ENCODE data around the gene POU2F1.

Gene POU2F1

DNA sequence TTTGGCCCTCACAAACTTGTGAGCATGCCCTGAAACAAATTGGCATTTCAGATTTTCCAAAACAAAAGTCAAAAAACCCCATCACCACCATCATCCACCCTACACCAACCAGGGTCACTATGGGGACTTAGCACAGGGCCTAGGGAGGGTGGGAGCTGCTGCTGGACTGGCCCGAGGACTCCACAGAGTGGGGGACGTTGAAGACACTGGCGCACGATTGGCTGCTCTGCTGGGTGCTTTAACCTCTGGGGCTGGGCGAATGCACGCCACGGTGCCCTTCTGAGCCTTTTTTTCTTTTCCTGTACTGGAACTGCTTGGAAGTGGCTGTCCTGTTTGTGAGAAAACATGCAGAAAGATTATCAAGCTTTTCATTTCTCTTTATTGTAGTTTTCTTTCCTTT is 204.8 kb downstream of the POU2F1 start:
- H3K36me3 Mint-ChIP-seq (ENCODE audit: low read depth) = peaks cover 4% of the 10 kb centered on the region
- ATAC-seq = no peak
- H3K27ac Mint-ChIP-seq = no peak overlapping the region
- H3K27me3 Mint-ChIP-seq = no peaks in the 10 kb centered on the region
- DNase-seq = no peak
- H3K9me3 Mint-ChIP-seq = no peaks in the 10 kb centered on the region
- H3K4me3 Mint-ChIP-seq = no peak overlapping the region
- H3K4me1 Mint-ChIP-seq = peaks cover 21% of the 10 kb centered on the region

DNA sequence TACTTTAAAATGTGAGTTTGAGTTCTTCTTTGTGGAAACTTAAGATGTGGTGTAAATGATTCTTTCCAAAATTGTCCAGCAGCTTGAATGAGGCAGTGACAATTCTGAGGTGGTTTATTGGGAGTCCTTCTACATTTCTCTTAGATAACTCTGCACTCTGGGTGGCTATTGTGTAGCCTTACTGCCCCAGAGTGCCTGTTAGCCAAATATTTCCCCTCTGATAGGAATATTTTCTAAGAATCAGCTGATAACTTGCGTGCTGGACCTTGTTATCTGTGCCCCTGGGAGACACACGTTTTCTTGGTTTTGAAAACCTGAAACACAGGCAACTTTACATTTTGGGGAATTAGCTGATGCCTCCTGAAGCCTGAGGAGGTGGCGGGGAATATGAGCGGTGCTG is 206.0 kb downstream of the POU2F1 start:
- no peak overlapping the region for H3K4me3 Mint-ChIP-seq
- H3K4me1 Mint-ChIP-seq = peaks cover 30% of the 10 kb centered on the region
- no peaks in the 10 kb centered on the region for H3K9me3 Mint-ChIP-seq
- H3K36me3 Mint-ChIP-seq (ENCODE audit: low read depth) = peaks cover 10% of the 10 kb centered on the region
- DNase-seq (no peak), ATAC-seq (no peak)
- no peaks in the 10 kb centered on the region for H3K27me3 Mint-ChIP-seq
- no peak overlapping the region for H3K27ac Mint-ChIP-seq

DNA sequence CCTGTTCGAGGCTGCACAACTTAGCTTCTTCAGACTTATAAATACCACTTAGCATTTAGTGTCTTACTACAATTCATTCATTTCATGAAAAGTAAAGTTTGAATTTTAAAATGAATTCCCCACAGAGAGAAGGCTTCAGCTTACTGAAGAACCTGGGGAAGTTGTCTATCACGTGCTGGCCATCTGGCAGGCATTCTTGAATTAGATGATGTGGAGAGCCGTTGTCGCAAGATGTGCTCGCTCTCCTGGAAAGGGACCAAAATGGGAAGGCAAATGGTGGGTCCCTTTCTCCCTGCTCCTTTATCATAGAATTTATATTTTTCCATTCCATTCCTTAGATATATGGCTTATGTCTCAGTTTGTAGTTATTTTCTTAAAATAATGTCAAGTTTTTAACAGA is 207.2 kb downstream of the POU2F1 start:
- no peaks in the 10 kb centered on the region for H3K9me3 Mint-ChIP-seq
- peak overlapping the region; percentile 41 for H3K27ac Mint-ChIP-seq
- H3K4me3 Mint-ChIP-seq = no peak overlapping the region
- H3K36me3 Mint-ChIP-seq (ENCODE audit: low read depth) = peaks cover 13% of the 10 kb centered on the region
- DNase-seq = no peak
- H3K4me1 Mint-ChIP-seq = peaks cover 32% of the 10 kb centered on the region
- ATAC-seq = no peak
- H3K27me3 Mint-ChIP-seq = no peaks in the 10 kb centered on the region

DNA sequence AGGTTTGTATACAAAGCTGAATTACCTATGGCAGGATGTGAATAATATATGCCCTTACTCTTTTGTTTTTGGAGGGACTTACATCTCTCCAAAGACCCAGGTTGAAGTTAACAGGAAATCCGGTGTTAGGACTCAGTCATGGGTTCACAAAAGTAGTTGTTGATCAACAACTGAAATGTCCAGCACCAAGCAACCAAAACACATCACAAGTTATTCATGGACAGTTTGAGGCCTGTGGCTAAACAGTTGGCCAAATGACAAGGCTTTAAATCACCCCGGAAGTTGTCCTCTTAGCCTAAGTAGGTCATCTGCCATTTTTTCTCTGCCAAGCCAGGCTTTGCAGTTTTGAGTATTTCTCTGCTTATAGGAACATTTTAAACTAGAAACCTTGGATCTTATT is 207.7 kb downstream of the POU2F1 start:
- H3K27me3 Mint-ChIP-seq = no peaks in the 10 kb centered on the region
- no peaks in the 10 kb centered on the region for H3K9me3 Mint-ChIP-seq
- no peak for ATAC-seq
- peaks cover 32% of the 10 kb centered on the region for H3K4me1 Mint-ChIP-seq
- no peak overlapping the region for H3K4me3 Mint-ChIP-seq
- no peak for DNase-seq
- peak overlapping the region; percentile 41 for H3K27ac Mint-ChIP-seq
- H3K36me3 Mint-ChIP-seq (ENCODE audit: low read depth) = peaks cover 13% of the 10 kb centered on the region

DNA sequence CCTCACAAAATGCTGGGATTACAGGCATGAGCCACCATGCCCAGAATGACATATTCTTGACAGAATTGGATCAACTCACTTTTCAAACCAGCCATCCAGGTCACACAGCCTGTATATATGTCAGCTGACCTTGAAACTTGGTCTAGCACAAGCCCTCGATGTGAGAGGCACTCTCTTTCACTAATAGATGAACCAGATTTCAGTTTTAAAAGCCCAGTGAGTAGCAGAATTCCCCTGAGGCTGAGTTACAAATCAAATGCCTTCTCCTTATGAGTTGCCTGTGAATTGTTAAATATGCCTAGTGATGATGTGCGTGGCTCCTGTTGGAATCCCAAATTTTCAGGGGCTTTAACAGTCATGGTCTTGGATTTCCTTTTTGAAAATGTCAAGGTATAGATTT is 208.9 kb downstream of the POU2F1 start:
- Mint-ChIP-seq H3K4me3 (no peak overlapping the region), H3K4me1 (peaks cover 34% of the 10 kb centered on the region), H3K27ac (peak overlapping the region; percentile 52), H3K9me3 (no peaks in the 10 kb centered on the region), H3K36me3 (ENCODE audit: low read depth) (peaks cover 19% of the 10 kb centered on the region), H3K27me3 (no peaks in the 10 kb centered on the region)
- no peak for DNase-seq
- no peak for ATAC-seq

DNA sequence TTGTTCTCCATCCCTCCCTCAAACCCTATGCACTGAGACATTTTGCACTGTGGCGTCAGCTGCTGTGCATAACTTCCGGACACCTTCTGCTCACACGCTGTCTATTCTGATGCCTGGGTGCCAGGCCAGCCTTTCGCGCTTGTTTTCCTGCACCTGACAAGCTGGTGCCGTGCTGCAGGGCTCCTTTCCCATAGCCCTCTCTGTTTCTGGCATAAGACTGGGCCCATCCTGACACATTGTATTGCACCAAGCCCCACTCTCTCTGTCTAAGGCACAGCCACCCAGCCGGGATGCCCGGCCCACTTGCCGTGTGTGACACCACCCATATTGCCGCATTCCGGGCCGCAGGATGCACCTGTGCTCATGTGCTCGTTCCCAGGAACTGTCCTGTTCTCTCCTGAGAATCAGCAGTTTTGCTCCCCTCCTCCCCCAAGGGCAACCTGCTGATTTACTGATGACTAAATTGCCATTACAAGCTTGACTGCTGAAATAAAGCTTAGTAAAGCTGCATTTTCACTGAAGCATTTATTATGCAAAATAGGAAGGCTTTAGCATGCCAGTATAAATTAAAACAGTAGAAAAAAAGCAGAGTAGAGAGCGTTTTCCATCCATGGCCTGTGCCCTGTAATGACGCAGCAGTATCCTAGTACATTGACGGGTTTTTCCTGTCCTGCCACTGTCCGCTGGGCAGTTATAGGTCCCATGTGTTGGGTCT is 209.6 kb downstream of the POU2F1 start:
- Mint-ChIP-seq H3K4me1 (peaks cover 35% of the 10 kb centered on the region), H3K4me3 (no peak overlapping the region), H3K27me3 (no peaks in the 10 kb centered on the region), H3K27ac (peak overlapping the region; percentile 52), H3K9me3 (no peaks in the 10 kb centered on the region), H3K36me3 (ENCODE audit: low read depth) (peaks cover 19% of the 10 kb centered on the region)
- peak; percentile 2 for ATAC-seq
- no peak for DNase-seq

DNA sequence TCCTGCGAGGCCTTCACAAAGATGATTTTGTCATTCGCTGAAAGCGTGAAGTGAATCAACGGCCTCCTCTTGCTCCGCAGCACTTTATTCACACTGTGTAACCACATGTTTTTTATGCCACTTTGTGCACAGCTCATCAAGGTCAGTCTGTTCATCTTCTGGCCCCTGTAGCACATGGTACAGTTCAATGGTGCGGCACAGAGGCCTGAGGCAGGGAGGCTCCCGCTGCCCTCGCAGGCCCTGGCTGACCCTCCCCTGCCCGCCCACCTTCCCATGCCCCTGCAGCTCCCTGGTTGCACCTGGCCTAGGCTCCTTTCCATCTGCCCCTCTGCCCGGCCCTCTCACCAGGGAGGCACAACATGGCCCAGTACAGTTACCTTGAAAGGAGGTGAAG is 210.2 kb downstream of the POU2F1 start:
- H3K9me3 Mint-ChIP-seq = no peaks in the 10 kb centered on the region
- H3K27me3 Mint-ChIP-seq = no peaks in the 10 kb centered on the region
- ATAC-seq (peak; percentile 17), DNase-seq (no peak)
- peaks cover 39% of the 10 kb centered on the region for H3K4me1 Mint-ChIP-seq
- H3K36me3 Mint-ChIP-seq (ENCODE audit: low read depth) = peaks cover 23% of the 10 kb centered on the region
- H3K4me3 Mint-ChIP-seq = no peak overlapping the region
- peak overlapping the region; percentile 78 for H3K27ac Mint-ChIP-seq

DNA sequence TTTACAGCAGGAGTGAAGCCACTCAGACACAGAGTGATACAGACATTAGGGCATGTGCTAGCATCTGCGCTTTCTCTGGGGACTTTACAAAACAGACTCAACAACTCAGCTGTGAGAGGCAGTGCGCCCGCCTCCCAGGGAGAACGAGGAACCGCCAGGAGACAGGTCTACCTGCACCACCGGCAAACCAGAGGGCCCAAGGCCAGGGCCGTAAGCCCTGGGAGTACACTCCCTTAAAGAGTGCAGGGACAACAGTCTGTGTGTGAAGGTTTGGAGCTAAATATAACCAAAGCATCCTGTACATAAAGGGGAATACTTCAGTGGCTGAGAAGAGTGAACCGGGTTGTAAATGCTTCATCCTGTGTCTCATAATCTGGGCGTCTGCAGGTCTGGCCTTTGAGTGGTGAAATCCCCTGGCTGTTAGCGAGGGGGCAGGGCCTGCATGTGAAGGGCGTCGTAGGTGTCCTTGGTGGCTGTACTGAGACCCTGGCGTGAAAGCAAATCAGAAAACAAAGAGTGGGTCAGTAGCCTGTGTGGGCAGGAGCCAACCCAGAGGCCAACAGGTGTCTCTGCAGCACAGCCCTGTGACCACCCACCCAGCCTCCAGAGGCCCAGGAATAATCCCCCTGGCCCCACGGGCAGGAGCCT is 210.7 kb downstream of the POU2F1 start:
- ATAC-seq (no peak), DNase-seq (no peak)
- Mint-ChIP-seq H3K4me1 (peaks cover 45% of the 10 kb centered on the region), H3K27ac (peak overlapping the region; percentile 78), H3K4me3 (no peak overlapping the region), H3K36me3 (ENCODE audit: low read depth) (peaks cover 29% of the 10 kb centered on the region), H3K27me3 (no peaks in the 10 kb centered on the region), H3K9me3 (no peaks in the 10 kb centered on the region)

DNA sequence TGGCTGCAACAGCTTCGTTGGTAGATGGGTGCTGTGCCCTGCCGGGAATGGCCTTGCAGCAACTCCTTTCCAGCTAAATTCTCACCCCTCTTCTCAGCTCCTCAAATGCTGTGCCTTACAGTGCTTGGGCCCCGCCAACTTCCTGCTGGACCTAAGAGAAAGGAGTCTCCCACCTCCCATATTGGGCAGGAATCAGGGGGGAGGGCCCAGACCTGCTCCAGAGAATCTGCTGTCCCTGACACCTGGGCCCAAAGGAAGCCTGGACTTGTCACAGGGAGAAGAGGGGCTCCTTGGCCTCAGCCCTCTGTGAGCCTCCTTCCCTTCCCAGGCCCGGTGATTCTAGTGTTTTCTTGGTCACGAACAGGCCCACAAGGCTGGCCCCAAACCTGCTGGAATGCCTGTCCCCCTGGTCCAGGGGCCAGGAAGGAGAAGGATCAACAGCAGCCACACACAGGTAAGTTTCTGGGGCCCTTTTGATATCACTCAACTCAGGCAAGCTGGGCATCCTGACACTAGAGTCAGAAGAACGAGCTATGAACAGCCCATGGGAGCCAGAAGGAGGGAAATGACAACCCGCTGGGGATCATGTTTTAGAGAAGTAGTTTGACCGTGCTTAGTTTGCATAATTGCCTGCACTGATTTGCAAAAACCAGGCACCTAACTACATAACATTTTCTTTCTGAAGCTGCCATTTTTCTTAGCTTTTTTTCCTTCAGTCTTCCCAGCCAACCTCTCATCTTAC is 211.4 kb downstream of the POU2F1 start:
- Mint-ChIP-seq H3K36me3 (ENCODE audit: low read depth) (peaks cover 35% of the 10 kb centered on the region), H3K27ac (peak overlapping the region; percentile 42), H3K9me3 (no peaks in the 10 kb centered on the region), H3K4me3 (no peak overlapping the region), H3K4me1 (peaks cover 52% of the 10 kb centered on the region), H3K27me3 (no peaks in the 10 kb centered on the region)
- no peak for ATAC-seq
- DNase-seq = no peak

DNA sequence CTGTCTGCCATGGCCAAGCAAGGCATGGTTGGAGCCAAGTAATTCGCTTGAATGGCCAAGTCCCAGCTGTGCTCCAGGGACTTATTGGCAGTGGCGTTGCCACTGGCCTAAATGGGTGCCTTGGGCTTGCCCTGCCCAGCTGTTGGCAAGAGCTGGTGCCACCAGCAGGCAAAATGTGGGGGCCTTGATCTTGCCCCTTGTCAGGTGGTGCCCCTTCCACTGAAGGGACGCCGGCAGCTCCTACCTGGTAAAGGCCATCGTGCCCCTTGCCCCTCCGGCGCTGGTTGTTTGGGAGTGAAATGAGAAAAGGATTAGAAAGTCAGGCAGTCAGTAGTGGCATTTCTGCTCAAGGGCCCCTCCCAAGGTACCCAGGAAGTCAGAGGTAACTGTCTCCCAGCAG is 212.1 kb downstream of the POU2F1 start:
- Mint-ChIP-seq H3K36me3 (ENCODE audit: low read depth) (peaks cover 41% of the 10 kb centered on the region), H3K4me3 (no peak overlapping the region)
- ATAC-seq = no peak

DNA sequence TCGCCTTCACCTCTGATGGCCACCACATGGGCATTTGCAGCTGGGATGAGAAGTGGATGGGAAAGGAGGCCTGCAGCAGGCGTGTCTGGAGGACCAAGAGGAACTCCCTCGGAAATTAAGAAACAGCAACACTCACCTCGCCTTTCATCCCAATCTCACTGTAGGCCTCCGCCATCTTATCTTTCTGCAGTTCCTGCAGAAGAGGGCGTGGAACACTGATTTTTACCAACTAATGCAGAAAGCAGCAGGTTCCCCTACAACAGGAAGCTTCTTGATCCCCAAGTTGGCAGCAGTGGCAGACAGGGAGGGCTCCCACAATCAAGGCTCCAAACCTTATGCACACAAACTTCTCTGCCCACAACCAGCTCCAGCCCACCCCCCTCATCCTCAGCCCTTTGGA is 213.2 kb downstream of the POU2F1 start:
- no peaks in the 10 kb centered on the region for H3K27me3 Mint-ChIP-seq
- H3K36me3 Mint-ChIP-seq (ENCODE audit: low read depth) = peaks cover 50% of the 10 kb centered on the region
- DNase-seq (no peak), ATAC-seq (no peak)
- peaks cover 57% of the 10 kb centered on the region for H3K4me1 Mint-ChIP-seq
- H3K4me3 Mint-ChIP-seq = no peak overlapping the region
- H3K9me3 Mint-ChIP-seq = no peaks in the 10 kb centered on the region
- H3K27ac Mint-ChIP-seq = no peak overlapping the region

More for the DNA sequence above, 212.1 kb downstream of the POU2F1 start:
- no peaks in the 10 kb centered on the region for H3K27me3 Mint-ChIP-seq
- peaks cover 57% of the 10 kb centered on the region for H3K4me1 Mint-ChIP-seq
- no peak for DNase-seq
- H3K9me3 Mint-ChIP-seq = no peaks in the 10 kb centered on the region
- H3K27ac Mint-ChIP-seq = peak overlapping the region; percentile 42

DNA sequence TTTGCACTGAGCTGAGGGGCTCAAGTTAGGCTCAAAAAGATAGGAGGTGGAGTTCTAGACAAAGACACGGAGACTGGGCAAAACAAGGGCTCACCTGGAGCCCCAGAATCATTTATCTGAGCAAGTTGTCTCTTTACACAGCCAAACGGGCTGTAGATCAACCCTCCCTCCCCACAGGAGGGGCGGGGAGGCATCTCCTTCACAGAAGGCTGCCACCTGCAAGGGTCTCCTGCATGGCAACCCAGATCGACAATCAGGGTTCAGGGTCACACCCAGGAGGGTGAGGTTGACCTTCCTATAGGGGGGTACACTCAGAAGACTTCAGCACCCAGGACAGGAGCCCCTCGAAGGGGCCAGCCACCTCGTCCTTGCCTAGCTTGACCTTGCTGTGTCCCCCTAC is 213.6 kb downstream of the POU2F1 start:
- Mint-ChIP-seq H3K27me3 (no peaks in the 10 kb centered on the region), H3K9me3 (no peaks in the 10 kb centered on the region), H3K4me3 (no peak overlapping the region), H3K4me1 (peaks cover 58% of the 10 kb centered on the region), H3K36me3 (ENCODE audit: low read depth) (peaks cover 51% of the 10 kb centered on the region), H3K27ac (no peak overlapping the region)
- ATAC-seq = no peak
- no peak for DNase-seq

DNA sequence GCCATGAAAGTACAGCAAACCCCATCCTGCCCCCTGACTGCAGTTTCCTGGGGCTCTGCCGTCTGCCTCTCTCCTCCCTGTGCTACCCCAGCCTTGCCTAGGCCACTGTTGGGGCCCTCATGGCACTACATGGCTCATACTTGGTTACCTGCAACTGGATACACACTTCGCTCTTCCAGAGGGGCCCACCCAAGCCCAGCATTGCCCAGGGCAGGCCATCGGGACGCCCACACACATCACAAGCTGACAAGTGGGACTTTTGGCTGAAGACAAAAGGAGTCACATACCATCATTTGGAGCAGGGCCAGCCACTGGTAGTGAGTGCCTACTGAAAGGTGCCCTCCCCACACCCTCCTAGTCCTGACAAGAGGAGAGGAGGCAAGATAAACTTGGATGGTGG is 214.8 kb downstream of the POU2F1 start:
- Mint-ChIP-seq H3K4me1 (peaks cover 61% of the 10 kb centered on the region), H3K4me3 (no peak overlapping the region)

DNA sequence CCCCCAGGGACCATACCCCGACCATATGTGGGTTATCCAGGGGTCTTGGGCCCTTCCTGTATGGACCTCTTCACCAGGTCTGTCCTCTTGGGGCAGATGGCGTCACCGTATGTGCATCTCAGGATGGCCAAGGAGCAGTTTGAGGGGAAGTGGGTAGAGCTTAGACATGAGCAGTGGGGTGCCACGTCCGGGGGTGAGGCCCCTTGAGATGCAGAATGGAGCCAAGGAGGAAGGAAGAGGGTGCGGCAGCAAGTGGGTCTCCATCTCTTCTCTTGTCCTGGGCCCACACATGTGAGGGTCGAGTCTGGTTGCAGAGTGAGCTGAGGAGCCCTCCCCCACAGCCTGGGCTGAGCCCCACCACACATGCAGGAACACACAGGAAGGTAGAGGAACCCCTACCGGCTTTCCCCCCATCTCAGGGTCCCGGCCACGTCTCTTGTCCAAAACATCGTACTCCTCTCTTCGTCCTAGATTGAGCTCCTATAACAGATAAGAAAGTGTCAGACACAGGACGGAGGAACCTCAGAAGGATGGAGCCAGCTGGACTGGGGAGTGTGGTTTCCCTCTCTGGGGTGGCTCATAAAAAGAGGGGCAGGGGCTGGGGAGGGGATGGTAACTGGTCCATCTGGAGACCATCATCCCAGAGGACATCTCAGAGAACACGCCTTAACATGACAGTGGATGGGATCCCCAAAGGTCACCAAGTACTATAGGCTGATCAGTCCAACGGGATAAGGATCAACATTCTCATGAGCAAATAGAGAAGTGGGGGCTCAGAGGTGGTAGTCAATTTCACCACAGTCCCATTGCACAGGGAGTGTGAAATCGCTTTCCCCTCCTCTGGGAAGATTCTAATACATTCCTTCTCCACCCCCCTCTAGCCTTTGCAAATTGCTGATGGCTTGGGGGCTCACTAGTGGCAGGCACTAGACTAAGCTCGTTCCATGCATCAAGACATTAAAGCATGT is 217.8 kb downstream of the POU2F1 start:
- H3K4me1 Mint-ChIP-seq = peaks cover 73% of the 10 kb centered on the region

More for the DNA sequence above, 214.8 kb downstream of the POU2F1 start:
- no peak for DNase-seq
- peaks cover 2% of the 10 kb centered on the region for H3K27me3 Mint-ChIP-seq
- peaks cover 61% of the 10 kb centered on the region for H3K36me3 Mint-ChIP-seq (ENCODE audit: low read depth)
- no peaks in the 10 kb centered on the region for H3K9me3 Mint-ChIP-seq
- peak overlapping the region; percentile 81 for H3K27ac Mint-ChIP-seq
- no peak for ATAC-seq

More for the DNA sequence above, 217.8 kb downstream of the POU2F1 start:
- peaks cover 59% of the 10 kb centered on the region for H3K36me3 Mint-ChIP-seq (ENCODE audit: low read depth)
- ATAC-seq (no peak), DNase-seq (no peak)
- peak overlapping the region; percentile 9 for H3K4me3 Mint-ChIP-seq
- no peaks in the 10 kb centered on the region for H3K9me3 Mint-ChIP-seq
- peak overlapping the region; percentile 81 for H3K27ac Mint-ChIP-seq
- peaks cover 2% of the 10 kb centered on the region for H3K27me3 Mint-ChIP-seq
